Fibroblast of skin of left biceps (primary cell): ENCODE results near the gene MYO5B.
A peak's percentile ranks its signal among the peaks of the same experiment; 100 is the strongest.

Experiments used
- DNase-seq, 2 experiments: peaks; one replicate each; pipeline ENCODE4 v3.0.0-alpha.2; 2013; ENCODE audit warnings: low read depth in 2 of 2

Gene MYO5B

DNA sequence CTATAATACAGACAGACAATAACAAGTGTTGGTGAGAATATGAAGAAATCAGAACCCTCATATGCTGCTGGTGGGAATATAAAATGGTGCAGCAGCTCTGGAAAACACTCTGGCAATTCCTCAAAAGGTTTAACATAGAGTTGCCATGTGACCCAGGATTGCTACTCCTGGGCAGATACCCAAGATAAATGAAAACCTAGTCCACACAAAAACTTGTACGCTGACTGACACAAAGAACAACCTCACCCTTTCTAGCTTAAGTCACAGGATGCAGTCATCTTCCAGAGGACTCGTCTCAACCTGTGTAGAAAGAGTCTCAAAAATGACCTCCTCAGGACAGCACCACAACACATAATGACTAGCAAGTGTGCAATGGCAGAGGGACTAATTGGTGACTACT lies 310.0 kb downstream of the MYO5B start:
- DNase-seq = no peak

- no peak for DNase-seq
Observed at GRCh38 chr18:49884465-49884864, 310.5 kb downstream of the MYO5B start.

- no peak for DNase-seq
Observed at GRCh38 chr18:49880661-49881060, 314.3 kb downstream of the MYO5B start.

- no peak for DNase-seq
Observed at GRCh38 chr18:49879271-49879580, 315.7 kb downstream of the MYO5B start.

DNA sequence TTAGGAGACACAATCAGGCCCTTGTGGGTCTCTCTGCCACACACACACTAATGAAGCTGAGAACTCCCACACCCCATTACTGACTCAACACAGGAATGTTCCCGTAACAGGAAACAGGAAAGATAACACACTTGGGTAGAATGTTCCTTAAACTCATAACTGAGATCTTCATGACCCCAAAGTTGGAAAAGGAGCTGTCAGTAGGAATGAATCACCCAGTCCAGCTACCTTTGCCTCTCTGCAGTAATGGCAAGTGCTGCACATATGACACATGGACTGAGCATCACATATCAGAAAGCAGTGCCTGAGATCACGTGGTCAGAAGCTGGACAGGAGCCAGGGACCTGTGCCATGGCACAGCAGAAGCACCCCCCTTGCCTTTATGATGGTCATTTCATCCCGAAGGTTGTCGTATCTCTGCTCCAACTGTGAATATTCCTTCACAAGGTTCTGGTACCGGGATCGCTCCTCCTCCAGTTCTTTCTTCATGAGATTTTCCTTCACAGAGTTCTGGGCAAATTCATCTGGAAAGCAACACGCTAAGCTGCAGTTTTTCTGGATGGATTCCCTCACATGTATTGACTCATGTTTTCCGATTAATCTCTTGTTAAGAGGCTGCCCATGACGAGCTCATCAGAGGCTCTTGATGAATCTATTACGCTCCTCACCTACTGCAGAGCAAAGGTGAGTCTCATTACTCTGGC lies 316.2 kb downstream of the MYO5B start:
- DNase-seq = no peak

DNA sequence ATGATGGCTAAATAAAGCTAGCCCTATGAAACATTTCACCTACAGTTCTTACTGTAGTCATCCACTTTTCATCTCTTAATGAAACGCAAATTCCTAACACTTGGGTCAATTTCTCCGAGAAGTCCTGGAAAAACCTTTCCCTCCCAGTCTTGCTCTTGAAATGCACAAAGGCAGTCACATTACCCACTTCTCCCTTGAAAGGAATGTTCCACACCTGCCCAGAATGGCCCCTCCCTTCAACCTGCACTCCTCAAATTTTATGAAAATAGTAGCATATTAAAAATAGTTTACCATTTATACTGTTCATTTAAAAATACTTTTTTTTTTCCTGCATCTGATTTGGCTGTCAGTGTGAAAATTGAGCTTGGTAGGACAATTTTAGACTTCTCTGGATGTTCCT lies 316.9 kb downstream of the MYO5B start:
- no peak for DNase-seq

- no peak for DNase-seq
Observed at GRCh38 chr18:49876536-49876935, 318.4 kb downstream of the MYO5B start.

GRCh38 chr18:49875783-49876182 lies 319.2 kb downstream of the MYO5B start:
- no peak for DNase-seq

DNA sequence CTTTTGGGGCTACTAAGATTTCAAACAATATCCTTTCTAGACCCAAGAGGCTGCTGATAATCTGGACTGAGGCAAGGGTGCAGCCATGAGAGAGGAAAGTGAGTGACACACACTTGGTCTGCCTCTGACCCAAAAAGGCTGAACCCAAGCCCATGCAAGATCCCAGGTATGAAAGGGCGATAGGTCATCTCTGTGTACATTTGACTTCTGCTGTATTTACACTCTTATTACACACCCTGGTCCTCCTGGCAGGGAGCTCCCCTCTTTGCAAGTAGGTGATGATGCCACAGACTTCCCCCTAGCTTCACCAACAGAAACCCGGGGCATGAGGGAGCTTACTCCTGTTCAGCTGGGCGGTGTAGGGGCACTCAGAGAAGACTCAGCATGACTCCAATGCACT lies 319.8 kb downstream of the MYO5B start:
- no peak for DNase-seq

GRCh38 chr18:49874238-49874637 lies 320.7 kb downstream of the MYO5B start:
- DNase-seq = no peak

- no peak for DNase-seq
Observed at GRCh38 chr18:49869354-49869753, 325.6 kb downstream of the MYO5B start.

- no peak for DNase-seq
Observed at GRCh38 chr18:49866680-49867079, 328.3 kb downstream of the MYO5B start.

DNA sequence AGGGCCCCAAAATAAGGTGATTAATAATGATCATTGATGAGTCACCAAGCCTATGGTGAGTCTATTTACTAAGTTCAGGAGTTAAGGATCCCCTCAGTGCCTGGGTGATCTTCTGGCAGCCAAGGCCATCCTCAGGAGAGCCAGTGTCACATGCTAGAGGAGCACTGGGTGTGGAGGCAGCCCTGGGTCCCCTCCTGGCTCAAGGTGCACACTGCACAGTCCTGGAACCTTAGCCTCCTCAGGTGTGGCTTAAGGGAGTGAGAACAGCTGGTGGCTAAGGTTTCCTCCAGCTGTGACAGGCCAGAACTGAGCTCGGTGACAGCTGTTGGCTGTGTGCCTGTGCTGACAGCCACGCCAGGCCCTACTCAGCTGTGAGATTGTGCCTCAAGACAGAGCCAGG lies 329.5 kb downstream of the MYO5B start:
- no peak for DNase-seq

- no peak for DNase-seq
Observed at GRCh38 chr18:49863769-49864621, 331.0 kb downstream of the MYO5B start.

DNA sequence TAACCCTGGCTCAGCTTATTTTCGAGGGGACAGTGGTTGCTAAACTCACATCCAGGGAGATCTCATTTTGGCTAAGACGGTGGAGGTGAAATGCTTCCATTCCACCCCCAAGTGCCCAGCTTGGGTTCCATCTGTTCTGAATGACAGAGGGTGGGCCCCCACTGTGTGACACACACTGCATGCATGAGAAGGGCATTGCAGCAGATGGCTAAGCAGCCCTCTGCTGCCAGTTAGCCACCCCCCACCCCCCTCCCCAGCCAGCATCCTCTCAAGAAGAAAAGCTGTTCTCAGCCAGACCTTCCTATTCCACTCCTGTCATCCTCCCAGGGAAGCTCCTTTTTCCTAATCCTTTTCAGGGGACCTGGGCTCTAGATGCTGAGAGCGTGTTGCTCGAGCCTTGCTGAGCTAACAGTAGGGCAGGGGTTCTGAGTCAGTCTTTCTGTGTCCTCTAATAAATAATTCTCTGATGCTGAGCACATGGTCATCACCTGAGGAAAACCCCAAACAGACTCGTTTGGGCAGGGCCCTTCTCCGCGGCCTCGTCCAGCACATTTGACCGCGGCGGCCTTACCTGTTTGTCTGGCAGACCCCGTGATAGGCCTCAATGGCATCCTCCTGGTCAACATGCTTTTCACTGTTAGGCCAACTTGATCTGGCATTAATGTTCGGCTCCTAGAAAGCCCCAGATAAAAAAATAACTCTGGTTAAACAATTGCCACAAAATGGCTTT lies 332.1 kb downstream of the MYO5B start:
- DNase-seq = no peak

DNA sequence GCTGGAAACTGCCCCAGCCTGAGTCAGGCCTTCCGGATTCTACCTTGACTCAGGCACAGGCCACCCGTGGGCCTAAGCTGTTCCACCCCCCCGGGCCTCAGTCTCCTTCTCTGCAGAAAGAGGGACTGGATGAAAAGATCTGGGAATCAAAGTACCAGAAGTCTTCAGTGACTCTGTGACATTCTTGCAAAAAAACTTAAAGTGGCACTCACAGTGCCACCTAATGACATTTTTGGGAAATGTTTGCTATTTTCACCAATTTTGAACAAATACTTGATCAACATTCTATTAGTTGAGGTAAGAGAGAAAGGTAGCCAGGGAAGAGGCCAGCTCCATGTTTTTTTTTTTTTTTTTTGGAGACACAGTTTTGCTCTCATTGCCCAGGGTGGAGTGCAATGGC lies 333.3 kb downstream of the MYO5B start:
- no peak for DNase-seq

DNA sequence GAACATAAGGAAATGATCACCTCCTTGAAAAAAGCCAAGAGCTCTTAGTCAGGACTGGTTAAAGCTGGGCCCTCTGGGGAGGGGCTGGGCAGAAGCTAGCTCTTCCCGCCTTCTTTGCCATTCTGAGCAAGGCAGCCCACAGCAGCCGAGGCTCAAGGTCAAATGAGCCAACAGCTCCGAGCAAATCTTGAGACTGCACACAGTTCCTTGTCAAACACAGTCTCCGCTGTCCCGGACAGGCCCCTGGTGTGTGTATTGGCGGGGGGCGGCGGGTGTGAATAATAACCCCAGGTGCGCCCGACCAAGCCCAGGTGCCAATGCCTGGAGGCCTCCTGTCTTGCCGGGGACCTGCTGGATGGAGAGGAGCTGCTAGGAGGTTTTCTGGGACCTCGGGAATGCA lies 335.2 kb downstream of the MYO5B start:
- no peak for DNase-seq

GRCh38 chr18:49859021-49859359 lies 336.0 kb downstream of the MYO5B start:
- DNase-seq = no peak

- peak; percentile 23 to 31 for DNase-seq
Observed at GRCh38 chr18:49858309-49859020, 336.5 kb downstream of the MYO5B start.

- no peak for DNase-seq
Observed at GRCh38 chr18:49857708-49858107, 337.2 kb downstream of the MYO5B start.

DNA sequence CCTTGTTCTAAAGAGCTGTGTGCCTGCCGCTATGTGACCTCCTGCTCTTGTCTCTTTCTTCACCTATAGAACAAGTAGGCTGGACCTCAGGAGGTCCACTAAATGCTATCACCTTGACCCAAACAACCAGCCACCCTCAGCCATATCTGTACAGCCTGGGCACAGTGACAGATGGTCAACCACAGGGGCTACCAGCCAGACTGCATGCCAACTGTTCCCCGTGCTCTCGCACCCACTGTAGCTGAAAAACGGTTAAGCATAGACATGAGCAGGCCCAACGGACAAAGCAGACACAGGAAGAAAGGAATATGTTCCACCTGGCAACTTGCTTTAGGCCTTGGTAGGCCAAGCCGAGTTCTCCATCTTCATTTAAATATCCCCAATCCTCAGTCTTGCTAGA lies 338.5 kb downstream of the MYO5B start:
- no peak for DNase-seq

GRCh38 chr18:49855711-49856415 lies 339.1 kb downstream of the MYO5B start:
- no peak for DNase-seq
